ENCODE data around the gene GREB1L.

GREB1L gene

GRCh38 chr18:21509062-21509461 lies 267.0 kb downstream of the GREB1L start:
- H3K9me3 ChIP-seq (ENCODE audit: control insufficient read depth, insufficient read depth, low read length) = no peaks in the 10 kb centered on the region
- no peaks in the 10 kb centered on the region for H3K27me3 ChIP-seq (ENCODE audit: control insufficient read depth, insufficient read depth, low read length)
- H3K27ac ChIP-seq (ENCODE audit: low read depth, low read length) = no peak overlapping the region
- no peak overlapping the region for H3K4me3 ChIP-seq (ENCODE audit: low read depth, low read length)
- no peaks in the 10 kb centered on the region for H3K4me1 ChIP-seq (ENCODE audit: control insufficient read depth, insufficient read depth, low read length)
- H3K36me3 ChIP-seq (ENCODE audit: control insufficient read depth, insufficient read depth, low read length) = peaks cover 6% of the 10 kb centered on the region; the same call in 1 of the 2 replicates
- H3K9ac ChIP-seq (ENCODE audit: low read depth, low read length) = no peak overlapping the region

DNA sequence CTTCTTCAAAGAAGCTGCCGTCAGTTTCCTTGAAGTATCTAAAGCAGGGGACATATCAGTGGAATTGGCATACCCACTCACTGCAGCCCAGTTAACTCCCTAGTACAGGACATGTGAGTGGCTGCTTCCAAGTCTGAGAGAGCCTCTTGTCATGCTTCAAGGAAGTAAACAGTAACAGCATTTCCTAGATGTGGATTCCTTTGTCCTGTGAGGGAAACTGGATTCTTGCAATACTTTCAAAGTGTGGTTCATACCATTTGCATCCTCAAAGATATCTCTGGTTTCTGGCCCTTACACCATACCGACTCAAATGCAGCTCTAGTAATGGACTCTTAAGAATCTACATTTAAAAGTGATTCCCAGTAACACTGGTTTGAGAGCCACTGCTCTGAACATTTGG lies 271.3 kb downstream of the GREB1L start:
- H3K9ac ChIP-seq (ENCODE audit: low read depth, low read length) = no peak overlapping the region
- no peak overlapping the region for H3K4me3 ChIP-seq (ENCODE audit: low read depth, low read length)
- H3K27ac ChIP-seq (ENCODE audit: low read depth, low read length) = no peak overlapping the region
- no peaks in the 10 kb centered on the region for H3K27me3 ChIP-seq (ENCODE audit: control insufficient read depth, insufficient read depth, low read length)
- no peaks in the 10 kb centered on the region for H3K4me1 ChIP-seq (ENCODE audit: control insufficient read depth, insufficient read depth, low read length)
- peaks cover 6% of the 10 kb centered on the region; the same call in 1 of the 2 replicates for H3K36me3 ChIP-seq (ENCODE audit: control insufficient read depth, insufficient read depth, low read length)
- no peaks in the 10 kb centered on the region for H3K9me3 ChIP-seq (ENCODE audit: control insufficient read depth, insufficient read depth, low read length)

DNA sequence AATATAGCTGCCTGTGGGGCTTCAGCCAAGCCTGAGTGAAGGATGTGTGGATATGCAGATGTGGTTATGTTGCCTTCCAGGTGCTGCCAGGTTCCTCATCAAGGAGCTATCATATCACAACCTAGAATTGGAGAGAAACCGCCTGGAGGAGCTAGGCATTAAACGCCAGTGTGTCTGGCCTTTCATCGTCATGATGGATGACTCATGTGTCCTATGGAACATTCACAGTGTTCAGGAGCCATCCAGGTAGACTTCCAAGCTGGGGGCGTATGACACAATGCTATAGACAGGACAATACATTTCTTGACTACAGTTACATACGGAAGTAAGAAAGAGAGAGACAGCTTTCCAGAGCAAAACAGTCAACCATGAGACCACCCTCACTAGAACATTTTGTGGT lies 271.7 kb downstream of the GREB1L start:
- no peak overlapping the region for H3K9ac ChIP-seq (ENCODE audit: low read depth, low read length)
- no peak overlapping the region for H3K4me3 ChIP-seq (ENCODE audit: low read depth, low read length)
- H3K27me3 ChIP-seq (ENCODE audit: control insufficient read depth, insufficient read depth, low read length) = no peaks in the 10 kb centered on the region
- no peaks in the 10 kb centered on the region for H3K9me3 ChIP-seq (ENCODE audit: control insufficient read depth, insufficient read depth, low read length)
- H3K4me1 ChIP-seq (ENCODE audit: control insufficient read depth, insufficient read depth, low read length) = no peaks in the 10 kb centered on the region
- H3K36me3 ChIP-seq (ENCODE audit: control insufficient read depth, insufficient read depth, low read length) = peaks cover 6% of the 10 kb centered on the region; the same call in 1 of the 2 replicates
- no peak overlapping the region for H3K27ac ChIP-seq (ENCODE audit: low read depth, low read length)

- no peaks in the 10 kb centered on the region for H3K27me3 ChIP-seq (ENCODE audit: control insufficient read depth, insufficient read depth, low read length)
- H3K27ac ChIP-seq (ENCODE audit: low read depth, low read length) = no peak overlapping the region
- no peaks in the 10 kb centered on the region for H3K9me3 ChIP-seq (ENCODE audit: control insufficient read depth, insufficient read depth, low read length)
- H3K4me3 ChIP-seq (ENCODE audit: low read depth, low read length) = no peak overlapping the region
- H3K4me1 ChIP-seq (ENCODE audit: control insufficient read depth, insufficient read depth, low read length) = no peaks in the 10 kb centered on the region
- H3K9ac ChIP-seq (ENCODE audit: low read depth, low read length) = no peak overlapping the region
- peaks cover 59% of the 10 kb centered on the region for H3K36me3 ChIP-seq (ENCODE audit: control insufficient read depth, insufficient read depth, low read length)
Observed at GRCh38 chr18:21522530-21522929, 280.5 kb downstream of the GREB1L start.

DNA sequence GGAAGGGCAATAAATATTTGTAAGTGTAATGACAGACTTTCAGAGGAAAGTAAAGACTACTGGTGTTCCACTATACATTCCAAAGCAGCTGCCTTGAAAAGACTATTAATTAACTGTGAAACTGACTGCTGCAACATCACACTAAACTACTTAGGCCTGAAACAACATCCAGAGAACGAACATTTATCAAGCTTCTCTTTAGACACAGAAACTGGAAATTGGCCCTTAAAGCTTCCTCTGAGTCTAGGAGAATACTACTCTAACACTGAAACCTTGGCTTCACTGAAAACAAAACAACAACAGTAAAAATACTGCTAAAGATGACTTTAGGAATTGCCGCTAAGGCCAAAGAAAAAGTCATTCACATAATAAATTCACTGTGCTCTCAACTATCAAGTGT lies 283.9 kb downstream of the GREB1L start:
- no peaks in the 10 kb centered on the region for H3K4me1 ChIP-seq (ENCODE audit: control insufficient read depth, insufficient read depth, low read length)
- no peak overlapping the region for H3K4me3 ChIP-seq (ENCODE audit: low read depth, low read length)
- no peaks in the 10 kb centered on the region for H3K9me3 ChIP-seq (ENCODE audit: control insufficient read depth, insufficient read depth, low read length)
- no peak overlapping the region for H3K9ac ChIP-seq (ENCODE audit: low read depth, low read length)
- H3K36me3 ChIP-seq (ENCODE audit: control insufficient read depth, insufficient read depth, low read length) = peaks cover 85% of the 10 kb centered on the region
- H3K27ac ChIP-seq (ENCODE audit: low read depth, low read length) = no peak overlapping the region
- H3K27me3 ChIP-seq (ENCODE audit: control insufficient read depth, insufficient read depth, low read length) = no peaks in the 10 kb centered on the region

DNA sequence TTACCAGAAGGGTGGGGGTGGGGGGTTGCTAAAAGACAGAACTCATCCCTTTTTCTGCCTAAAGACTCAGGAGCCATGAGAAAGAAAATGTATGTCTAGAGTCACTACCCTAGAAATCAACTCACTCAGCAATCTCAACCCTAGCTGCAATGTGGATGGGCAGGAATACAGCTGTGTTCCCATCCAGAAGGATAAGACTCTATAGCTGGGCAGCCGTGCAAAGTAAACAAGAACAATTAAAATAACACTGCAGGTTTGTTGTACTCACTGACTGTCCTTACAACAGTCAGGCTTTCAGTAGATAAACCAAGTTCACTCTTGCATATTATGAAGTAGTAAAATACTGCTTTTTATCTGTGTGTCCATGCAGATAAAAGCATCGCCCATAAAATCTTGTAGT lies 284.4 kb downstream of the GREB1L start:
- H3K27ac ChIP-seq (ENCODE audit: low read depth, low read length) = no peak overlapping the region
- no peaks in the 10 kb centered on the region for H3K9me3 ChIP-seq (ENCODE audit: control insufficient read depth, insufficient read depth, low read length)
- no peak overlapping the region for H3K4me3 ChIP-seq (ENCODE audit: low read depth, low read length)
- H3K27me3 ChIP-seq (ENCODE audit: control insufficient read depth, insufficient read depth, low read length) = no peaks in the 10 kb centered on the region
- H3K9ac ChIP-seq (ENCODE audit: low read depth, low read length) = no peak overlapping the region
- no peaks in the 10 kb centered on the region for H3K4me1 ChIP-seq (ENCODE audit: control insufficient read depth, insufficient read depth, low read length)
- peaks cover 88% of the 10 kb centered on the region for H3K36me3 ChIP-seq (ENCODE audit: control insufficient read depth, insufficient read depth, low read length)

GRCh38 chr18:21534327-21534726 lies 292.3 kb downstream of the GREB1L start:
- H3K4me1 ChIP-seq (ENCODE audit: control insufficient read depth, insufficient read depth, low read length) = no peaks in the 10 kb centered on the region
- no peak overlapping the region for H3K9ac ChIP-seq (ENCODE audit: low read depth, low read length)
- H3K9me3 ChIP-seq (ENCODE audit: control insufficient read depth, insufficient read depth, low read length) = no peaks in the 10 kb centered on the region
- peaks cover 95% of the 10 kb centered on the region for H3K36me3 ChIP-seq (ENCODE audit: control insufficient read depth, insufficient read depth, low read length)
- no peak overlapping the region for H3K4me3 ChIP-seq (ENCODE audit: low read depth, low read length)
- no peaks in the 10 kb centered on the region for H3K27me3 ChIP-seq (ENCODE audit: control insufficient read depth, insufficient read depth, low read length)
- H3K27ac ChIP-seq (ENCODE audit: low read depth, low read length) = no peak overlapping the region

- H3K36me3 ChIP-seq (ENCODE audit: control insufficient read depth, insufficient read depth, low read length) = peaks cover 74% of the 10 kb centered on the region
- H3K27me3 ChIP-seq (ENCODE audit: control insufficient read depth, insufficient read depth, low read length) = no peaks in the 10 kb centered on the region
- H3K9ac ChIP-seq (ENCODE audit: low read depth, low read length) = no peak overlapping the region
- no peak overlapping the region for H3K4me3 ChIP-seq (ENCODE audit: low read depth, low read length)
- H3K27ac ChIP-seq (ENCODE audit: low read depth, low read length) = no peak overlapping the region
- H3K9me3 ChIP-seq (ENCODE audit: control insufficient read depth, insufficient read depth, low read length) = no peaks in the 10 kb centered on the region
- no peaks in the 10 kb centered on the region for H3K4me1 ChIP-seq (ENCODE audit: control insufficient read depth, insufficient read depth, low read length)
Observed at GRCh38 chr18:21538230-21538629, 296.2 kb downstream of the GREB1L start.

GRCh38 chr18:21546423-21546822 lies 304.4 kb downstream of the GREB1L start:
- Histone ChIP-seq H3K9me3 (ENCODE audit: control insufficient read depth, insufficient read depth, low read length) (no peaks in the 10 kb centered on the region), H3K4me1 (ENCODE audit: control insufficient read depth, insufficient read depth, low read length) (no peaks in the 10 kb centered on the region), H3K27ac (ENCODE audit: low read depth, low read length) (no peak overlapping the region), H3K36me3 (ENCODE audit: control insufficient read depth, insufficient read depth, low read length) (peaks cover 16% of the 10 kb centered on the region), H3K4me3 (ENCODE audit: low read depth, low read length) (no peak overlapping the region), H3K27me3 (ENCODE audit: control insufficient read depth, insufficient read depth, low read length) (no peaks in the 10 kb centered on the region), H3K9ac (ENCODE audit: low read depth, low read length) (no peak overlapping the region)

GRCh38 chr18:21548647-21549046 lies 306.6 kb downstream of the GREB1L start:
- H3K27me3 ChIP-seq (ENCODE audit: control insufficient read depth, insufficient read depth, low read length) = no peaks in the 10 kb centered on the region
- H3K9ac ChIP-seq (ENCODE audit: low read depth, low read length) = no peak overlapping the region
- peaks cover 30% of the 10 kb centered on the region for H3K36me3 ChIP-seq (ENCODE audit: control insufficient read depth, insufficient read depth, low read length)
- no peaks in the 10 kb centered on the region for H3K4me1 ChIP-seq (ENCODE audit: control insufficient read depth, insufficient read depth, low read length)
- H3K27ac ChIP-seq (ENCODE audit: low read depth, low read length) = no peak overlapping the region
- H3K9me3 ChIP-seq (ENCODE audit: control insufficient read depth, insufficient read depth, low read length) = no peaks in the 10 kb centered on the region
- no peak overlapping the region for H3K4me3 ChIP-seq (ENCODE audit: low read depth, low read length)

DNA sequence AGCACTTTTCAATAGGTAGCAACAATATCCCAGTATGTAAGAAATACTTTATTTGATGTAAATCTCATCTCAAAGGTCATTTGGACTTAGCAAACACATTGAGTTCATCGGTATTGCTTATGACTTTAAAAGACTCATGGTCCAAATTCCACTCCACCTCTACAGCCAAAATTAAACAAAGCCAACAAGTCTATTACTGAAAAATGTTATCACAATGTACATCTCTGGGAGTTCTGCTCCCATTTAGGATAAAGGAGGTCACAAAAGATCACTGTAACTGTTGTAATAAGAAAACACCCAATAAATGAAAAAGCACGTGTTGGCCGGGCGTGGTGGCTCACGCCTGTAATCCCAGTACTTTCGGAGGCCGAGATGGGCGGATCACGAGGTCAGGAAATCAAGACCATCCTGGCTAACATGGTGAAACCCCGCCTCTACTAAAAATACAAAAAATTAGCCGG lies 308.5 kb downstream of the GREB1L start:
- H3K4me1 ChIP-seq (ENCODE audit: control insufficient read depth, insufficient read depth, low read length) = no peaks in the 10 kb centered on the region
- H3K9ac ChIP-seq (ENCODE audit: low read depth, low read length) = no peak overlapping the region
- no peak overlapping the region for H3K4me3 ChIP-seq (ENCODE audit: low read depth, low read length)
- H3K9me3 ChIP-seq (ENCODE audit: control insufficient read depth, insufficient read depth, low read length) = no peaks in the 10 kb centered on the region
- H3K27ac ChIP-seq (ENCODE audit: low read depth, low read length) = no peak overlapping the region
- peaks cover 32% of the 10 kb centered on the region for H3K36me3 ChIP-seq (ENCODE audit: control insufficient read depth, insufficient read depth, low read length)
- H3K27me3 ChIP-seq (ENCODE audit: control insufficient read depth, insufficient read depth, low read length) = no peaks in the 10 kb centered on the region
